ENCODE results near the gene PCSK4.

PCSK4 gene

DNA sequence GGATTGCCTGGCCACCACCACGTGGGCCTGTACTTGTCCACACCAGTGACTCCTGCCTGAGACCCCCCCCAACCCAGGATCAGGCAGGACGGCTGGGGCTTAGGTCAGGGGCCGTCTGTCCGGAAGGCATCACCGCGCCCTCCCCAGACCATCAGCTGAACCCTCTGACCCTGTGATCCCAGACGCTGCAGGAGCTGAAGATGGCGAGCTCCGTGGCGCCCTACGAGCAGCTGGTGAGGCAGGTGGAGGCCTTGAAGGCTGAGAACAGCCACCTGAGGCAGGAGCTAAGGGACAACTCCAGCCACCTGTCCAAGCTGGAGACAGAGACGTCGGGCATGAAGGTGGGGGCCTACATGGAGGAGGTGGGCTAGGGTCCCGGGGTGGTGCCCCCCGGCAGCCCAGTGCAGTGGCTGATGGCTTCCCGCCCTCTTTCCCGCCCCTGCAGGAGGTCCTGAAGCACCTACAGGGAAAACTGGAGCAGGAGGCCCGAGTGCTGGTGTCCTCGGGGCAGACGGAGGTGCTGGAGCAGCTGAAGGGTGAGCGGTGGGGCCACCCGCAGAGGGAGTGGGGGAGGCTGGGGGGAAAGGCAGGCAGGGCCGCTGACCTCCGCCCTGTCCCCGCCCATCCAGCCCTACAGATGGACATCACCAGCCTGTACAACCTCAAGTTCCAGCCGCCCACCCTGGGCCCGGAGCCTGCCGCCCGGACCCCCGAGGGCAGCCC lies 37.2 kb downstream of the PCSK4 start:
- no peak for DNase-seq
- no peak overlapping the region for H3K27ac ChIP-seq
- H3K27me3 ChIP-seq (replicated peaks): peaks cover 77% of the 10 kb centered on the region
- no peaks in the 10 kb centered on the region for H3K36me3 ChIP-seq (replicated peaks)
- TF ChIP-seq, protein P1, sequence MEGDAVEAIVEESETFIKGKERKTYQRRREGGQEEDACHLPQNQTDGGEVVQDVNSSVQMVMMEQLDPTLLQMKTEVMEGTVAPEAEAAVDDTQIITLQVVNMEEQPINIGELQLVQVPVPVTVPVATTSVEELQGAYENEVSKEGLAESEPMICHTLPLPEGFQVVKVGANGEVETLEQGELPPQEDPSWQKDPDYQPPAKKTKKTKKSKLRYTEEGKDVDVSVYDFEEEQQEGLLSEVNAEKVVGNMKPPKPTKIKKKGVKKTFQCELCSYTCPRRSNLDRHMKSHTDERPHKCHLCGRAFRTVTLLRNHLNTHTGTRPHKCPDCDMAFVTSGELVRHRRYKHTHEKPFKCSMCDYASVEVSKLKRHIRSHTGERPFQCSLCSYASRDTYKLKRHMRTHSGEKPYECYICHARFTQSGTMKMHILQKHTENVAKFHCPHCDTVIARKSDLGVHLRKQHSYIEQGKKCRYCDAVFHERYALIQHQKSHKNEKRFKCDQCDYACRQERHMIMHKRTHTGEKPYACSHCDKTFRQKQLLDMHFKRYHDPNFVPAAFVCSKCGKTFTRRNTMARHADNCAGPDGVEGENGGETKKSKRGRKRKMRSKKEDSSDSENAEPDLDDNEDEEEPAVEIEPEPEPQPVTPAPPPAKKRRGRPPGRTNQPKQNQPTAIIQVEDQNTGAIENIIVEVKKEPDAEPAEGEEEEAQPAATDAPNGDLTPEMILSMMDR (IDR thresholded peaks at IDR 0.05; ENCODE audit: low read depth, low read length, missing control alignments): no peak
- in situ Hi-C loops (cut with HindIII; ENCODE audit: low pct_ligation_motif_present, low sequenced_read_pairs): no loop called here
- H3K4me3 ChIP-seq (ENCODE audit: low read depth, low read length): no peak overlapping the region

DNA sequence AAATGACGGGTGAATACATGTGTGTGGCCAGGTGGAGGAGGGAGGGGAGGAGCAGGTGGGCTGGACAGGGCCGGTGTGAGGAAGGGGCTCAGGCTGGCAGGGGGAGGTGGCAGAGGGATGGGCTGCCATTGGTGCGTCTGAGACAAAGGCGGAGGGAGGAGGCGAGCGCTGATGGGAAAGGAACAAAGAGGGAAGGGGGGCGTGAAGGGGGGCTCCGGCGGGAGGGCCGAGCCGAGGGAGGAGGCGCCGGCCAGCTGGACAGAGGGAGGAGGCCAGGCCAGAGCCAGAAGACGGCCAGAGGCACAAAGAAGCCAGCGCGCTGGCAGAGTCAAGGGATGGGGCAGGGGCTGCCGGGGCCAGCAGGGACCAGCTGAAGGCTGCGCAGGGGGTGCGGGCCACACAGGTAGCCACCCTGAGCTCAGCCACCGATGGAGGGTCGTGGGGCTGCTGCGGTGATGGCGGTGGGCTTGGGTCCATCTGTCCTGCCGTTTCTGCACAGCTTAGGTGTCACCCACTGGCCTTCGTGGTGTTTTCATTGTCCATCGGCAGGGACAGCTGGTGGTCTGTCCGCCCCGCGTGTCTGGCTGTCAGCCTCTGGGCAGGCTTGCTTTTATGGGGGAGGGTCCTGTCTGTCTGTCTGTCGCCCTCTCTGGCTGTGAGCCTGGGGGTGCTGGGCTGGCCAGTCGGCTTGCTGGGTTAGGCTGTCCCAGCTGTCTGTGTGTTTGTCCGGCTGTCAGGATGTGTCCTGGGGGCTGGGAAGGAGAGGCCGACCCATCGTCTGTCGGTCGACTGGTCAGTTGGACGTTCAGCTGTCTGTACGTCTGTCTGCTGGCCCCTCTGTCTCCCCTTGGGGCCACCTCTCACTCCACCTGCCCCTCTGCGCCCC lies 38.0 kb downstream of the PCSK4 start:
- no peak overlapping the region for H3K4me3 ChIP-seq (ENCODE audit: low read depth, low read length)
- TF ChIP-seq, protein P1 (IDR thresholded peaks at IDR 0.05; ENCODE audit: low read depth, low read length, missing control alignments): no peak
- in situ Hi-C loops (cut with HindIII; ENCODE audit: low pct_ligation_motif_present, low sequenced_read_pairs): no loop called here
- DNase-seq: no peak
- no peaks in the 10 kb centered on the region for H3K36me3 ChIP-seq (replicated peaks)
- H3K27me3 ChIP-seq (replicated peaks): peaks cover 72% of the 10 kb centered on the region
- no peak overlapping the region for H3K27ac ChIP-seq

DNA sequence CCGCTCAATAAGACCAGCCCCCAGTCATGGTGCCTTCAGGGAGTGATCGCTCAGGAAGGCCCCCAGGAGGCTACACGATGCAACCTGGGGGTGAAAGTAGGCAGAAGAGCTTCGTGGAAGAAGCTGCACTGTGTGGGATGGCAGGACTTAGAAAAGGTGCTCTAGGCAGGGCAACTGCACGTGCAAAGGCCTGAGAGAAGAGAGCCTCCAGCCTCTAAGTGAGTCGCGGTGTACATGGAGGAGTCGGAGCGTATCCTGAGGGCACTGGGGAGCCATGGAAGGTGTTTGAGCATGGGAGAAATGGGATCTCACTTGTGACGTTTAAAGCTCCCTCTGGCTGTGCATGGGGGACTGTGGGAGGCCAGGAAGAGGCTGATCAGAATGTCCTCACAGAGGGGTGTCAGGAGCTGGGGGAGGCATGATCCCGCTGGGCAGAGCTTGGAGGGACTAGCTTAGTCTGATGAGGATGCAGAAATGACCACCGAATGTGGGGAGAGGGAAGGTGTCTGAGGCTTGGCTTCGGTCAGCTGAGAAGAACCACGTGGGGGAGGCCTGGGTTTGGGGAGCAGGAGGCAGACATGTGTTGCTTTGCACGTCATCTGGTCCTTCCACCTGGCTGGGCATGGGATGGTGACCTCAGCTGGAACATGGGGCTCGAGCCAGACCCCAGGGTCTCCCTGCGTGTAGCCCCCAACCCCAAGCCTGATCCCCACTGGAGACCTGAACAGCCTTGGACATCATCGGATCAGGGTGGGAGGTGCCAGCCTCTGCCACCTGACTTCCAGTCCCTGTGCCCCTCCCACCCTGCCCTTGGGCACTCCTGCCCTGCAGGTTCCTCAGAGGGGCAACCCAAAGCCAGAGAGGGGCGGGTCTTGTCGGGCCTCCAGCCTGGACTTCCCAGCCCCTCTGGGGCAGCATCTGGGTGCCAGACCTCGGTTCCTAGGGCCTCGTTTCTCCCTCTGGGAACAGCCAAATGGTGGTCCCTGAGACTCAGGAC lies 39.1 kb downstream of the PCSK4 start:
- Histone ChIP-seq H3K36me3 (replicated peaks) (no peaks in the 10 kb centered on the region), H3K27me3 (replicated peaks) (peaks cover 72% of the 10 kb centered on the region), H3K4me3 (ENCODE audit: low read depth, low read length) (no peak overlapping the region), H3K27ac (no peak overlapping the region)
- TF ChIP-seq, protein P1 (IDR thresholded peaks at IDR 0.05; ENCODE audit: low read depth, low read length, missing control alignments): no peak
- in situ Hi-C loops (cut with HindIII; ENCODE audit: low pct_ligation_motif_present, low sequenced_read_pairs): no loop called here
- no peak for DNase-seq

DNA sequence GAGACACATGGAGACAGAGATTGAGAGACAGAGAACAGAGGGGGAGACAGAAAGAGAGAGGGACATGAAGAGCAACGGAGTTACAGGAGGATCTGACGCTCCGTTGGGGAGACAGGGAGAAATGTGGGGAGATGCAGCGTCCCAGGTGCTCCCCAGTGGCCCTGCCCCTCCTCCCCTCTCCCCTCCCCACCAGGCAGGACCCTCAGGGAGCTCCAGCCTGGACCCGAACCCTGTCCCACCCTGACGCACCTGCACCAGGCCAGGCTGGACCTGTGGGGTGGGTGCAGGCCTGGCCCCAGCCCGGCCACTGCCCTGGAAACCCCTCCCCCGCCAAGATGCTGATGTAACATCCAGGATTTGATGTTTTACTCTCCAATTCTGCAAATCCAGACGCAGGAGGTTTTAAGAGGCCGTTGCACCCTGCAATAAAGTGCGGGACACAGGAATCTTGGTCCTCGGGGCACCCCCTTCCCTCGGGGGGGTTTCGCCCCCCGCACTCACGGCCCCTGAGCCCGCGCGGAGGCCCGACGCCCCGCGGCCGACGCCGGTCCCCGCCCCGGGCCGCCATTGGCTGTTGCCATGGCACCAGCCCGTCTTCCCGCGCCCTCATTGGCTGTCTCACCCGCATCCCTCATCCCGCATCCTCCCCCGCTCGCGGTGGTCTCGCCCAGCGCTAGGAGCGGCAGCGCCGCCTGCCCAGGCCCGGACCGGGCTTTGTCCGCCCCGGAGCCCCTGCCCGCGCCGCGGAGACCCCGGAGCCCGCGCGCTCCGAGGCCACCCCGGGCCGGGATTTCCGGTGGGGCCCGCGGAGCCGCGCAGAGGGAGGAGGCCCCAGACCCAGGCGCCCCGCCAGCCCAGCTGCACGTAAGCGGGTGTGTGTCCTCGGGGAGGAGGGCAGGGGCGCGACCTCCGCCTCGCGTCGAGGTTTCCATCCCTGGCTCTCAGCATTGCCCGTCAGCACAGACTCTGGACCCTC lies 40.4 kb downstream of the PCSK4 start, which contains the start of gene APC2:
APC2 (plus strand) TSS at position 655 of the 976 bp plus-strand sequence. CDS start 2,881 bp downstream, outside the sequence.
- H3K27me3 ChIP-seq (replicated peaks): peaks cover 67% of the 10 kb centered on the region
- no peak within 1 kb of the TSS for H3K27ac ChIP-seq
- H3K4me3 ChIP-seq (ENCODE audit: low read depth, low read length): no peak within 1 kb of the TSS
- TF ChIP-seq, protein P1 (IDR thresholded peaks at IDR 0.05; ENCODE audit: low read depth, low read length, missing control alignments): no peak
- in situ Hi-C loops (cut with HindIII; ENCODE audit: low pct_ligation_motif_present, low sequenced_read_pairs): no loop called here
- no peaks in the 10 kb centered on the region for H3K36me3 ChIP-seq (replicated peaks)
- DNase-seq: no peak

Measured in brain microvascular endothelial cell (primary cell).